MM.1S (cell line): ENCODE results near the gene CDC25B.

ENCODE experiments used
- EZH2 ChIP-seq: fragments of 300-600 bp; sonication (generic); optimal IDR thresholded peaks from 2 replicates; pipeline ENCODE3; 2017; ENCODE audit warnings: low read depth, mild to moderate bottlenecking, antibody characterized with exemption, low read length, mixed read lengths
- EZH2phosphoT487 ChIP-seq: fragments of 300-600 bp; sonication (generic); IDR thresholded peaks from 2 replicates; pipeline ENCODE4 v1.6.1; 2018; ENCODE audit warnings: antibody characterized with exemption, low read length
- TF ChIP-seq, protein P1 (sequence below): fragments of 300-600 bp; sonication (generic); IDR thresholded peaks from 2 replicates; pipeline ENCODE4 v1.5.1; 2016; ENCODE audit warnings: antibody characterized with exemption, low read length, mixed read lengths

DNA sequence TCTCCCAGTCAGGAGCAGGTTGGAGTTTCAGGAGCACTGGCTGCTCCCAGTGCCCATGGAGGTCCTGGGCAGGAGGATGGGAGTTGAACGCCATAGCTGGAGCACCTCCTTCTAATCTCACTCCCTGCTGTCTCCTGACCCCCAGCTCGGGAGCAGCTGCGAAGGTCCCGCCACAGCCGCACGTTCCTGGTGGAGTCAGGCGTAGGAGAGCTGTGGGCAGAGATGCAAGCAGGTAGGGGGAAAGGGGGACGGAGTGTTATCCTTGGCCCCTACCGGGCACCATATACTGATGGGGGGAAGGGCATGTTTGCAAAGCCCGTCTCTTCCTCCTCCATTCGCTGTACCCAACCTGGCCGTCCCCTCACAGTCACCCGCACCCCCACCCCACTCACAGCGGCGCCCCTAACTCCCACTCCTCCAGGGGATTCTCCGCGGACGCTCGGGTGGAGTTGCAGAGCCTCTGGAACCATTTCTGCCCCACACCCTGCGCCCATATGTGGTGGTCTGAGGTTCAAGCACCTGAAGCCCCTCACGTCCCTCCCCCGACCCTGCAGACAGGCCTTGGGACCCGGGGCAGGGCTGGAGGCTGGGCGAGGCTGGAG is 46.9 kb upstream of the CDC25B start:
- TF ChIP-seq, protein P1, sequence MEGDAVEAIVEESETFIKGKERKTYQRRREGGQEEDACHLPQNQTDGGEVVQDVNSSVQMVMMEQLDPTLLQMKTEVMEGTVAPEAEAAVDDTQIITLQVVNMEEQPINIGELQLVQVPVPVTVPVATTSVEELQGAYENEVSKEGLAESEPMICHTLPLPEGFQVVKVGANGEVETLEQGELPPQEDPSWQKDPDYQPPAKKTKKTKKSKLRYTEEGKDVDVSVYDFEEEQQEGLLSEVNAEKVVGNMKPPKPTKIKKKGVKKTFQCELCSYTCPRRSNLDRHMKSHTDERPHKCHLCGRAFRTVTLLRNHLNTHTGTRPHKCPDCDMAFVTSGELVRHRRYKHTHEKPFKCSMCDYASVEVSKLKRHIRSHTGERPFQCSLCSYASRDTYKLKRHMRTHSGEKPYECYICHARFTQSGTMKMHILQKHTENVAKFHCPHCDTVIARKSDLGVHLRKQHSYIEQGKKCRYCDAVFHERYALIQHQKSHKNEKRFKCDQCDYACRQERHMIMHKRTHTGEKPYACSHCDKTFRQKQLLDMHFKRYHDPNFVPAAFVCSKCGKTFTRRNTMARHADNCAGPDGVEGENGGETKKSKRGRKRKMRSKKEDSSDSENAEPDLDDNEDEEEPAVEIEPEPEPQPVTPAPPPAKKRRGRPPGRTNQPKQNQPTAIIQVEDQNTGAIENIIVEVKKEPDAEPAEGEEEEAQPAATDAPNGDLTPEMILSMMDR = no peak
- TF ChIP-seq EZH2 (no peak), EZH2phosphoT487 (no peak)
